Esophagus mucosa (tissue), 1 donor: ENCODE data around the gene ZSCAN2. TPM values are rescaled to one million over a fixed set of nuclear protein-coding genes. Genes with fewer than 3 reads are reported as not detected.

Source experiments
- total RNA-seq: library from RNA; stranded (reverse); gene quantifications from one replicate; pipeline ENCODE4 v1.2.4, GENCODE V29; 2023
- donor health status: DM: yes; HTN: yes; CAD: no.

ZSCAN2 gene
- total RNA-seq, 1 donor from 2014 or later = 0.92 TPM

Other genes starting within 250 kb of the ZSCAN2 start
- gene WDR73, start 53.3 kb downstream of the ZSCAN2 start, total RNA-seq = 23.7 TPM
- 12.8 TPM for gene NMB, start 57.2 kb downstream of the ZSCAN2 start, total RNA-seq
- gene SEC11A, start 115.1 kb downstream of the ZSCAN2 start, total RNA-seq = 65.4 TPM
- gene ZNF592, start 147.6 kb downstream of the ZSCAN2 start, total RNA-seq = 12.6 TPM
- gene ALPK3, start 216.3 kb downstream of the ZSCAN2 start, total RNA-seq = 5.5 TPM